GM21723 (cell line): Measurements from ENCODE around the gene PABPN1.
"Not testable (repeated sequence)": the region's sequence is repeated elsewhere in the genome, so short reads cannot be mapped to it uniquely, and the experiment has no call there.

ENCODE experiments used
- ATAC-seq: cut with Tn5 transposase; IDR thresholded peaks from one replicate; pipeline ENCODE4 v1.9.1; 2021; ENCODE audit warnings: mild to moderate bottlenecking, moderate library complexity; ENCODE audit not compliant: unreplicated experiment

Gene PABPN1

DNA sequence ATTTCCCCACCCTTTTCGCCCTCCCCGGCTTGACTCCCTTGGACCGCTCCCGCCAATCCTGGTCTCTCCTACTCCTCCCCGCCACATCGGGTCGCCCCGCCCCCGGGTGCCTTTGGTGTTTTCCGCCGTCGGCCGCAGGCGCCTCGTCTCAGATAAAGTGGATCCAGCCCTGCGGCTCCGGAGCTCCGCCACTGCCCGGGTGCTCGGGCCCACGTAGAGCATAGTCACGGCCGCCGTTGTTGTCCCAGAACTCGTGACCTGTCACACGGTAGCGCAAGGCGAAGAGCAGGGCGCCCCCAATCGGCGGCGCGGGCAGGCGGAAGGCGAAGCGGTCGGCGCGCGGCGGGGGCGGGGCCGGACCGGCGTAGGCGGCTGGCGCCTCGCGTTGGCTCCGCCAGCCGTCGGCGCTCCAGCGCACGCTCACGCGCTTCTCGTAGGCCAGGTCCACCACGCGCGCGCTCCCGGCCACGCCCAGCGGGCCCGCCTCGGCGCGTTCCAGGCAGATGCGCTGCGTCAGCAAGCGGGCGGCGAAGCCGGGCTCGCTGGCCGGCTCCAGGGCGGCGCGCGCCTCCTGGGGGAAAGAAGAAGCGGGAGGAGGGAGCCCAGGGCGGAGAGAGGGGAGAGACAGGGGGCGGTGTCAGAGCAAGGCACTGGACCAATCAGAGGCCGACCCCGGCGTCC, 19.8 kb upstream of the PABPN1 start:
- peak; percentile 77 for ATAC-seq

DNA sequence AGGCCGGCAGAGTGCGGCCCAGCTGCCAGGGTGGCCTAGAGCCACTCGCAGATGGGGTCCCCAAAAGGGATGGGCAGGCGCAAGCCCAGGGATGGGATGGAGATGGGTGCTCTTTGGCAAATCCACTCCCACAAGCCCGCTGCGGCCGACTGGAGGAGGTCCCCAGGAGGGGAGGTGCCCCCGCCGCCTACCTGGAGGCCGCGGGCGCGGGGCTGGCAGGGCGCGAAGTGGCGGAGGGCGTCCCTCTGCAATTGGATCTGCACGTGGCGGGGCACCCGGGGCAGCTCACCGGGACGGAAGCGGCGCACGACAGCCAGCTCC, 19.3 kb upstream of the PABPN1 start:
- peak; percentile 16 for ATAC-seq

DNA sequence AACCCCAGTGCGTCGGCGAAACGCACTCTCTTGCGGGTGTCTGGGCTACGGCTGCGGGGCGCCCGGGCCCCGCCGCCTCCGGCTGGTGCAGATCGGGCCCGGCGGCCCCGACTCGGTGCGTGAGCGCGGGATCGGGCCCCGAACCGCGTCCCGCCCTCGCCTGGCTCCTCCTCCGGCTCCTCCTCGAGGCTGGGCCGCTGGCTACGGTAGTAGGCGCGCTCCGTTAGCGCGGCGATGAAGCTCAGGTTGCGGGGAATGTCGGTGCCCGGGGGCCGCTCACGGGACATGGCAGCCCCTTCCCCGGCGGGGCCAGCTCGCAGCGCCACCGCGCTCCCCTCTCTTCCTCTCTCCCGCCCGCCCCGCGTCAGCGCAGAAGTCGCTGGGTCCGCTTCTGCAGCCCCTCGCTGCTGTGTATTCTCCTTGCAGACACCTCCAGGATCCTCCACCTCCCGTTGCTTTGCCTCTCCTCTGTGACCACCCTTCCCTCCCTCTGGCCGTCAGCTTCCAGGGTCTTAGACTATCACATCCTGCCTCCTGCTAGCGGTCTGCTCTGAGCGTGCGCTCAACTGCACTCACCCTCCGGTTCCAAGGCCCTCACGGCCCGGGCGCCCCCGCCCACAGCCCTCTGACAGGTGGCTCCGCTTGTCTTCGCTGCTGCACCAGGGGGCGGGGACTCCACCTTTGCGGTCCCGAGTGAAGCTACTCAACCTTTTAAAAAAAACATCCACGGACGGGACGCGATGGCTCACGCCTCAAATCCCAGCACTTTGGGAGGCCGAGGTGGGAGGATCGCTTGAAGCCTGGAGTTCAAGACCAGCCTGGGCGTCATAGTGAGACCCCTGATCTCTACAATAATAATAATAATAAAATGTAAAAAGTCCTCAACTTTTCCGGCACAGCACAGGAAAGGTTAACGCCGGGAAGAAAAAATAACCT, 18.7 kb upstream of the PABPN1 start, which contains the start of gene PPP1R3E:
PPP1R3E (minus strand) TSS at position 570 of the 936 bp plus-strand sequence; CDS start at position 287, 283 bp downstream.
- ATAC-seq: peak; percentile 43

DNA sequence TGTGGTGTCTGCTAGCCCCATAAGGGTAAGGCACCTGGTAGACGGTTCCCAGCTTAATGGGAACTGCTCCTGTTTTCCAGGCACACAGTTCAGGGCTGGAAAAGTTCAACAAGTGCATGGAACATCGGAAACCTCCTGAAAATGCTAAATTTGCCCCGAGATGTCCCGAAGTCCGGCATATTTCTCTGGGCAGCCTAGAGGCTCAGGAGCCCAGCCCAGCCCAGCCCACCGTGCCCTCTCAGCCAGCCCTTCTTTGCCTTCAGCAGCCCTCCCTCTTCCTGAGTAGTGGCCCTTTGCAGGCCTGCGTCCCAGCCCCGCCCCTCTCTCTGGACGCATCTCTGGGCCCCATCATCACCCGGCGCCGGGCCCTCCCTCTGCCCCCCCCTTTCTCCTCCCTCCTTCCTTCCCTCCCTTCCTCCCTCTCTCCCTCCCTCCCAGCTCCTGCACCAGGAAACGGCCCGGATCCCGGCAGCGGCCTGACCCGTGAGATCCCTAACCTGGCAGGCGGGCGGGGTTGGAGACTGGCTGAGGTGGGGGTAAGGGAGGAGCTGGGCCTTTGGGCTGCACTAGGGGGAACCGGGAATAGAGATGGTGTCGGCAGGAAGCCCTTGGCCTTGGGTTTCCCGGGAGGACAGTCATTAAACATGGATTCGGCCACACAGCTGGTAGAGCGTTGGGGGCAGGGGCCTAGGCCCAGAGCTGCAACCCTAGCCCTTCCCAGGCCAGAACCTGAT, 14.7 kb upstream of the PABPN1 start, which contains the start of gene BCL2L2:
BCL2L2 (plus strand) TSS at position 422 of the 734 bp plus-strand sequence. CDS start 935 bp downstream, outside the sequence.
- ATAC-seq: no peak

DNA sequence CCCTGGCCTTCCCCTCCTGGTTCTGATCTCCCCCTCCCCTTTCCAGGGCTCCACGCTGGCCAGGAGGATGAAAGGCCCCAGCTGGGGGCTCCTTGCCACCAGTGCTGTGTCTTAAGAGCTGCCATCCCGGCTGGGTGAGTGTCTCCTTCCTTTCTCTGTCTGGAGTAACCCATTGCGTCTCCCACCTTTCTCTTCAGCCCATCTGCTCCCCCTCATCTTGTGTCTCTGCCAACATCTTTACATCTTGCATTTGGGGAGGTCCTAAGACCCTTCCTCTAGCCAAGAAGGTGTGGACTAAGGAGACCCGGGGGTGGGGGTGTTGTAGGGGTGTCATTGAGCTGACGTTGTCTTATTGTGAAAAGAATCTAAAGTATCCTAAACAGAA, 14.1 kb upstream of the PABPN1 start:
- no peak for ATAC-seq

DNA sequence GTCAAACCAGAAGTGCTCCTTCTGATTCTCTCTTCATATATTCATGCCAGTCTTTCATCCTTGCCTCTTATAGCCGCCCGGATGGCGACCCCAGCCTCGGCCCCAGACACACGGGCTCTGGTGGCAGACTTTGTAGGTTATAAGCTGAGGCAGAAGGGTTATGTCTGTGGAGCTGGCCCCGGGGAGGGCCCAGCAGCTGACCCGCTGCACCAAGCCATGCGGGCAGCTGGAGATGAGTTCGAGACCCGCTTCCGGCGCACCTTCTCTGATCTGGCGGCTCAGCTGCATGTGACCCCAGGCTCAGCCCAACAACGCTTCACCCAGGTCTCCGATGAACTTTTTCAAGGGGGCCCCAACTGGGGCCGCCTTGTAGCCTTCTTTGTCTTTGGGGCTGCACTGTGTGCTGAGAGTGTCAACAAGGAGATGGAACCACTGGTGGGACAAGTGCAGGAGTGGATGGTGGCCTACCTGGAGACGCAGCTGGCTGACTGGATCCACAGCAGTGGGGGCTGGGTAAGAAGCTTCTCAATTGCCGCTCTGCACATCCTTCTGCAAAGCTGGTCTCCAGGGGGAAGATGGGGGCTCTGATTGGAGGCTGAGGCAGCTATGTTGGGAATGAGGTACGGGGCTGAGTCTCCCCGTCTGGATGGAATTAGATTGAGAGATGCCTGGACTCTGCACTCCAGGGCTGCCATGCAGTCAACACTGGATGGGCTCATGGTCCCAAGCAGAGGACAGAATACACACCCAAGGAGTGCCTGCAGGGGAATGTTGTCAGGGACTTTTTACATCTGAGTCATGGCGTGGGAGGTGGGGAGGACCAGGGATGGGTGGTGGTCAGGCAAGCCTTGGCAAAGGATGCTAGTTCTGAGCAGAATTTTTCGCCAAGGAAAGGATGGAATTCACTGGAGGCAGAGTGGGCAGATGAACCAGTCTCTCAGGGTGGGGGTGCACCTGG, 13.3 kb upstream of the PABPN1 start:
- ATAC-seq: no peak

DNA sequence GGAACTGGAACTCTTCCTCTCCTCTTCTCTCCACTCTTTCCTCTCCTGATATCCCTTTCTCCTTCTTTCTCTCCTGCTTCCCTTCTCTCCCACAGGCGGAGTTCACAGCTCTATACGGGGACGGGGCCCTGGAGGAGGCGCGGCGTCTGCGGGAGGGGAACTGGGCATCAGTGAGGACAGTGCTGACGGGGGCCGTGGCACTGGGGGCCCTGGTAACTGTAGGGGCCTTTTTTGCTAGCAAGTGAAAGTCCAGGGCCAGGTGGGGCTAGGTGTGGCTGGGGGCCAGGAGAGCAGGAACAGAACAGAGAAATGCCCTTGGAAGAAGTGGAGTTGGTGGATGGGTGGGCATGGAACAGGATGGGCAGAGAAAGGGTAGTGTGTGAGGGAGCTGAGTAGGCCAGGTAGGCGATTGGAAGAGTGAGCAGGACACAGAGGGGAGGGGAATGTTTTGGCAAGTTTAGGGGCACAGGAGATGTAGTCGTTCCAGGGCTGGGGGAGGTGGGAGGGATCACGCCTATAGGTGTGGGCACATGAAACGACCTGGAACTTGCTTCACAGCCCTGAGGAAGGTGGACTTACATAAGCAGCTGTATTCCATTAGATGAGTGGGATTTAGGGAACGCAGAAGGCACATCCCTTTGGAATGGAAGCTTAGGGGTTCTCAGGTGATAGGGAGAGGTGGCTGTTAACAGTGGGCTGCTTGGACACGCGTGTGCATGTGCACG, 12.4 kb upstream of the PABPN1 start:
- ATAC-seq: no peak

DNA sequence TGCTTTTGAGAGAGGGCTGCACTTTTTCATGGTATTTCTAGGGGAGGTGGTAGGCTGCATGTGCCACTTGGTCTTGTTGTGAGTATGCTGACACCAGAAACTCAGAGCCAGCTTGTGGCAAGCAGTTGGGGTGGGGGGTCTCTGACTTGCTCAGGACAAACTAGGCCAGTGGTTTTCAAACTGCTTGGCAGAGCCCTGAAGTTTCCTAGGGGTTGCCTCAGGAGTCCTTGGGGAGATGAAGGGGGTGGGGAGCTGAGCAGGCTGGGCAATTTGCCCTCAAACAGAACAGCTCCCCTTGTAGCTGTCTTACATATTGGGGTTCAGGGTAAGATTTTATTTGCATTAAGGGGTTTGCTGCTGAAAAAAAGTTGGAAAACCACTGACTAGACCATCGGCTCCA, 10.7 kb upstream of the PABPN1 start:
- no peak for ATAC-seq

DNA sequence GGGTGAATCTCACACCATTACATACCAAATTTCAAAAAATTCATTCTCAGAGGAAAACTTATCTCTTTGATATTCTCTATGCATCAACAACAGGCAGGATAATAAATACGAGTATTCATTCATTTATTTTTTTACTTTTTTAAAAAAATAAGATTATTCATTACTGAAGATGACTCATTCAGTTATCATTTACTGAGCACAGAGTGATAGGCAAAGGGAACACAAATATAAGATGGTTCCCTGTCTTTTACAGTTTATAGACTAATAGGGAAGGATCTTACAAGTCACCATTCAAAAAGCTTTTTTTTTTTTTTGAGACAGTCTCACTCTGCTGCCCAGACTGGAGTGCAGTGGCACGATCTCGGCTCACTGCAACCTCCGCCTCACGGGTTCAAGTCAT, 5.0 kb upstream of the PABPN1 start:
- no peak for ATAC-seq

DNA sequence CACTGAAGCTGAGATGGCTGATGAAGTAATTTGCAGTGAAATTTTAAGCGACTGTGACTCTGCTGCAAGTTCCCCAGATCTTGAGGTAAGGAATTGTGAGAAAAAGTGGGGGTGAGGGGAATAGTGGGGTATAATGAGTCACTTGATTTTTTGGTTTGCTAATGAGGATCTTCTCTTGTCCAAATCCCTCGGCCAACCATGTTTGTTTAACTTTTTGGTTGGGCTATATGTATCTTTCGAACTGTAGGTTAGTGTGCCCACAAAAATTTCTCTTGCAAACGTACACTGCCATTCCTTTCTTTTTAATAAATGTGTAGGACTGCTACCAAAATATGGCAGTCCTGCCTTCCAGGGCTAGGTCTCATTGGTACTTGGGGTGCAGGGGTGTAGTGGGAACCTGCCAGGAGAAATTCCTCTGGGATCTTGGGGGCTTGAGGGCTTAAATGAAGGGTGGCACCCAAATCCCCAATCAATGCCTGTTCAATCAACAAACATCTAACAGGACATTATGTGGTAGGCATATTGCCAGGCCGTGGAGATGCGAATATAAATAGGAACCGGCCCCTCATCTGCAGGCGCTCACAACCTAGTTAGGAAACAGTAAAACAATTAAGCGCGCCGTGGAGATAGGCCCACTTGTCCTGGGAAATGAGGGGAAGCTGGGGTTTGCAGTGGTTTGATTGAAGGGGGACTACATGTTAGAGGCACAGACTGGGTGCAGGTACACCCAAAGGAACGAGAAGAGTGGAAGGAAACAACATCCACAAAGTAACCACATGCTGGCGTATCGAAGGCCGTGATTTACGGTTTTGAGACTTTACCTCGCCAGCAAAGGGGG, 1.3 kb upstream of the PABPN1 start:
- ATAC-seq: no peak

DNA sequence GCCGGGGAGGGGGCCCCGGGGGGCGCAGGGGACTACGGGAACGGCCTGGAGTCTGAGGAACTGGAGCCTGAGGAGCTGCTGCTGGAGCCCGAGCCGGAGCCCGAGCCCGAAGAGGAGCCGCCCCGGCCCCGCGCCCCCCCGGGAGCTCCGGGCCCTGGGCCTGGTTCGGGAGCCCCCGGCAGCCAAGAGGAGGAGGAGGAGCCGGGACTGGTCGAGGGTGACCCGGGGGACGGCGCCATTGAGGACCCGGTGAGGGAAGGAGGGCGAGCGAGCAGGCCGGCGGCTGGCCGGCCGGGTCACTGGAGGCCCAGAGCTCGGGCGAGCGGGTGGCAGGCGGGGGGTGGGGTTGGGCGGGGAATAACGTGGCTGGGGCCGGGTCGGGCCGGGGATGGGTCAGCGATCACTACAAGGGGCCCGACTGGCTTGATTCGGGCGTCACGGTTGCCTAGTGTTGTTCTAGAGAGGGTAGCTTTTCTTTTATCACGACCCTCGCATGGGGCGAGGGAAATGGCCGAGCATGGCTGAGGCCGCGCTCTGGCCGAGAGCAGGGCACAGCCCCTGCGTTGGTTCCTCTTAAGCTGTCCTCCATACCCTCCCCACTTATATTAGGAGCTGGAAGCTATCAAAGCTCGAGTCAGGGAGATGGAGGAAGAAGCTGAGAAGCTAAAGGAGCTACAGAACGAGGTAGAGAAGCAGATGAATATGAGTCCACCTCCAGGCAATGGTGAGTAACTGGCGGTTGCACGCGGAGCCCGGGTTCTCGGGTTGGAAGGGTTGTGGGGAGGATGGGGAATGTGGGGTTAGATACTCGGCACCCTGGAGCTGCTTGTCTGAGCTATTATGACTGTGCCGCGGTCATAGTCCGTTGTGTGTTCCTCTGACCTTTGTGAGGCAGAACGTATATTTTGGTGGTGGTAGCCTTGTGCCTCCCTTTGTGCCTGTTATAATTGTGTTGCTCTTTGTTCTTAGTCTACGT, 603 bp downstream of the PABPN1 start:
- ATAC-seq: peak; percentile 16

DNA sequence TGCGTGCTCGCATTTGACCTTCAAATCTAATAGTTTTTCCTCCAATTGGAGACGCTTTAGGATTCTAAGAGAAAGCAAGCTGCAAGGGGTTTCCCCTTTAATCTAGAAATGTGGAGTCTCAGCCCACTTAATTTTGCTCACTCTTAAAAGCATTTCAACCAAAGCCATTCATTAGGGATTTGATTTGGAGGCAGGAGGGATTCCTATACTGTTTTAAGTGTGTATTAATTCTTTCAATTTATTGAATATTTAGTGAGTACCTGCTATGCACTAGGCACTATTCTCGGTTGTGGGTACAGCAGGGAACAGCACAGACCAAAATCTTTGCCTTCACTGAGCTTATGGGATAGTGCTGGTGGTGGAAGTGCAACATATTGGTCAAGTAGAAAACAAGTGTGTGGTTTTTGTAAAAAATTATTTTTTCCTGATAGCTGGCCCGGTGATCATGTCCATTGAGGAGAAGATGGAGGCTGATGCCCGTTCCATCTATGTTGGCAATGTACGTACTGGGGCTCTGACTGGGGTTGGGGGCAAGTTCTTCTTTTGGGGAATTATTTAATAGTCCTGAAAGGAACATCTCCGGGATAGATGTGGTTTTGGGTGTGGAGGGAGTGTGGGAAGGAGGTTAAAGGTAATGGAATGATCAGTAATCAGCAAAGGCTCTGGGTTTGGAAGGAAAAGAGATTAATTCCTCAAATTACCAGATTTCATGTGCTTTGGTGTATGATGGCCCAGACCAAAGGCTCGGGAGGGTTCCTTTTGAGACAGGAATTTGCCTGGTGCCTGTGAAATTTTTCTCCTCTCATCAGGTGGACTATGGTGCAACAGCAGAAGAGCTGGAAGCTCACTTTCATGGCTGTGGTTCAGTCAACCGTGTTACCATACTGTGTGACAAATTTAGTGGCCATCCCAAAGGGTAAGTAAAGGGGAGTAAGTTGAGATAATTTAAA, 1.6 kb downstream of the PABPN1 start:
- ATAC-seq: no peak

DNA sequence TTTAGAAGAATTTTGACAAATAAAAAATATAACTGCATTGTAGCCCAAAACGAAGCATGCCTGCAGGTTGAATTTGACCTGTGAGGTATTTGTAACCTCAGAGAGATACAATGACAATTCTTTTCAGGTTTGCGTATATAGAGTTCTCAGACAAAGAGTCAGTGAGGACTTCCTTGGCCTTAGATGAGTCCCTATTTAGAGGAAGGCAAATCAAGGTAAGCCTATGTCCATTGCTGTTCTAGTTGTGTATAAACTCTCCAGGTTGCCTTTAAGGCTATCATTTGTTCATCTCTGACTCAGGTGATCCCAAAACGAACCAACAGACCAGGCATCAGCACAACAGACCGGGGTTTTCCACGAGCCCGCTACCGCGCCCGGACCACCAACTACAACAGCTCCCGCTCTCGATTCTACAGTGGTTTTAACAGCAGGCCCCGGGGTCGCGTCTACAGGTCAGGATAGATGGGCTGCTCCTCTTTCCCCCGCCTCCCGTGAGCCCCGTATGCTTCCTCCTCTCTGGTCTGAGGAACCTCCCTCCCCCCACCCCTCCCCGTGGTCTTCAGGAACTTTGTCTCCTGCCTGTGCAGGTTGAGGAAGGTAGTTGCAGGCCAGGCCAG, 2.7 kb downstream of the PABPN1 start:
- no peak for ATAC-seq

DNA sequence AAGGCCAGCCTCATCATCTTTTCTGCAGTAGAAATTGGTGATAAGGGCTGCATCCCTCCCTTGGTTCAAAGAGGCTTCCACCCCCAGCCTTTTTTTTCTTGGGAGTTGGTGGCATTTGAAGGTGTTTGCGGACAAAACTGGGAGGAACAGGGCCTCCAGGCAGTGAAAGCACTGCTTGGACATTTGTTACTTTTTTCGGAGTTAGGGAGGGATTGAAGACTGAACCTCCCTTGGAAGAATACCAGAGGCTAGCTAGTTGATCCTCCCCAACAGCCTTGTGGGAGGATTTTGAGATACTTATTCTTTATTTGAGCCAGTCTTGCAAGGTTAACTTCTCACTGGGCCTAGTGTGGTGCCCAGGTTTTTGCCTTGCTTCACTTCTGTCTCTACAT, 3.2 kb downstream of the PABPN1 start:
- no peak for ATAC-seq

DNA sequence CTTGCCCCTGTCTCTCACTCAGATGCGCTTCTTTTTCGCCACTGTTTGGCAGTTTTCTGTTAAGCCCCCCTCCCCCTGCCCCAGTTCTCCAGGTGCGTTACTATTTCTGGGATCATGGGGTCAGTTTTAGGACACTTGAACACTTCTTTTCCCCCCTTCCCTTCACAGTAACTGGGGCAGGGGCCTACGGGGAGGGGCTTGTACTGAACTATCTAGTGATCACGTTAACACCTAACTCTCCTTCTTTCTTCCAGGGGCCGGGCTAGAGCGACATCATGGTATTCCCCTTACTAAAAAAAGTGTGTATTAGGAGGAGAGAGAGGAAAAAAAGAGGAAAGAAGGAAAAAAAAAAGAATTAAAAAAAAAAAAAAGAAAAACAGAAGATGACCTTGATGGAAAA, 3.7 kb downstream of the PABPN1 start:
- ATAC-seq: no peak

DNA sequence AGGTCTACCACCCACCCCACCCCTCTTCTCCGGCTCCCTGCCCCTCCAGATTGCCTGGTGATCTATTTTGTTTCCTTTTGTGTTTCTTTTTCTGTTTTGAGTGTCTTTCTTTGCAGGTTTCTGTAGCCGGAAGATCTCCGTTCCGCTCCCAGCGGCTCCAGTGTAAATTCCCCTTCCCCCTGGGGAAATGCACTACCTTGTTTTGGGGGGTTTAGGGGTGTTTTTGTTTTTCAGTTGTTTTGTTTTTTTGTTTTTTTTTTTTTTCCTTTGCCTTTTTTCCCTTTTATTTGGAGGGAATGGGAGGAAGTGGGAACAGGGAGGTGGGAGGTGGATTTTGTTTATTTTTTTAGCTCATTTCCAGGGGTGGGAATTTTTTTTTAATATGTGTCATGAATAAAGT, 4.5 kb downstream of the PABPN1 start:
- not testable (repeated sequence) for ATAC-seq
